GM23338 (cell line): Measurements from ENCODE around the gene AKR1E2. TPM values are rescaled to one million over a fixed set of nuclear protein-coding genes. Genes with fewer than 3 reads are reported as not detected.

ENCODE experiments used
- ATAC-seq: fragments of 200-7000 bp; cut with Tn5 transposase; 3 replicates; pipeline ENCODE4 v1.9.1; 2020
- DNase-seq: peaks from one replicate; pipeline ENCODE4 v3.0.0-alpha.2; 2015; ENCODE audit warnings: low spot score
- H2AFZ ChIP-seq: fragments of 200-600 bp; sonication (generic); 2 replicates; pipeline ENCODE4 v1.8.0; 2016; ENCODE audit warnings: antibody characterized with exemption, mild to moderate bottlenecking, moderate library complexity
- H3F3A ChIP-seq: fragments of 200-600 bp; sonication (generic); replicated peaks from 2 replicates; pipeline ENCODE4 v1.8.0; 2017; ENCODE audit warnings: antibody characterized with exemption, mixed run types, low read depth
- H3K27ac ChIP-seq: fragments of 200-600 bp; sonication (generic); 2 replicates; pipeline ENCODE4 v1.6.1; 2016; ENCODE audit warnings: low read depth
- H3K27me3 ChIP-seq: fragments of 200-600 bp; sonication (generic); 2 replicates; pipeline ENCODE4 v1.8.0; 2016; ENCODE audit warnings: mild to moderate bottlenecking, mixed run types, moderate library complexity; ENCODE audit not compliant: insufficient read depth
- H3K36me3 ChIP-seq: fragments of 200-600 bp; sonication (generic); 2 replicates; pipeline ENCODE4 v1.8.0; 2016; ENCODE audit warnings: mild to moderate bottlenecking; ENCODE audit not compliant: insufficient read depth
- H3K4me1 ChIP-seq: fragments of 200-600 bp; sonication (generic); 2 replicates; pipeline ENCODE4 v1.8.0; 2016; ENCODE audit warnings: mild to moderate bottlenecking, moderate library complexity; ENCODE audit not compliant: insufficient read depth
- H3K4me2 ChIP-seq: fragments of 200-600 bp; sonication (generic); 2 replicates; pipeline ENCODE4 v1.7.1; 2017; ENCODE audit warnings: mixed run types
- H3K4me3 ChIP-seq: fragments of 200-600 bp; sonication (generic); 2 replicates; pipeline ENCODE4 v1.6.1; 2016; ENCODE audit warnings: mixed run types
- H3K79me2 ChIP-seq: fragments of 200-600 bp; sonication (generic); replicated peaks from 2 replicates; pipeline ENCODE4 v1.8.0; 2017; ENCODE audit warnings: mild to moderate bottlenecking; ENCODE audit not compliant: insufficient read depth
- H3K9me2 ChIP-seq: fragments of 200-600 bp; sonication (generic); 2 replicates; pipeline ENCODE4 v1.8.0; 2017; ENCODE audit not compliant: insufficient read depth
- H4K20me1 ChIP-seq: fragments of 200-600 bp; sonication (generic); replicated peaks from 2 replicates; pipeline ENCODE4 v1.8.0; 2017; ENCODE audit warnings: mild to moderate bottlenecking; ENCODE audit not compliant: insufficient read depth
- H3K27ac Mint-ChIP-seq: 2 replicates; pipeline ENCODE4 v1.8.0; 2020; ENCODE audit warnings: inconsistent platforms, mild to moderate bottlenecking, moderate library complexity, mixed read lengths
- H3K27me3 Mint-ChIP-seq: 3 replicates; pipeline ENCODE4 v1.8.0; 2022; ENCODE audit warnings: low read depth, mild to moderate bottlenecking, moderate library complexity, mixed read lengths, inconsistent platforms; ENCODE audit not compliant: insufficient read depth, poor library complexity
- H3K36me3 Mint-ChIP-seq: 3 replicates; pipeline ENCODE4 v1.8.0; 2021; ENCODE audit warnings: low read depth, mild to moderate bottlenecking, inconsistent platforms, moderate library complexity, mixed read lengths
- H3K4me1 Mint-ChIP-seq: 3 replicates; pipeline ENCODE4 v1.8.0; 2020; ENCODE audit warnings: mild to moderate bottlenecking, inconsistent platforms, mixed read lengths
- H3K4me3 Mint-ChIP-seq: 3 replicates; pipeline ENCODE4 v1.8.0; 2021; ENCODE audit warnings: moderate library complexity, mild to moderate bottlenecking, inconsistent platforms, mixed read lengths
- H3K9me3 Mint-ChIP-seq: 3 replicates; pipeline ENCODE4 v1.8.0; 2020; ENCODE audit warnings: moderate library complexity, mild to moderate bottlenecking, inconsistent platforms, mixed read lengths
- CREB1 ChIP-seq: fragments of 250-450 bp; sonication (Bioruptor Pico); IDR thresholded peaks from 2 replicates; pipeline ENCODE4 v1.5.0; 2020; ENCODE audit warnings: low read depth, mild to moderate bottlenecking, moderate library complexity
- EZH2 ChIP-seq: fragments of 200-600 bp; sonication (generic); IDR thresholded peaks from one replicate; pipeline ENCODE4 v1.8.0; 2017; ENCODE audit warnings: antibody characterized with exemption, mild to moderate bottlenecking, low read depth; ENCODE audit not compliant: unreplicated experiment
- EZH2phosphoT487 ChIP-seq: fragments of 200-600 bp; sonication (generic); IDR thresholded peaks from one replicate; pipeline ENCODE4 v1.8.1; 2018; ENCODE audit warnings: antibody characterized with exemption; ENCODE audit not compliant: unreplicated experiment
- JUNB ChIP-seq: IDR thresholded peaks from one replicate; pipeline ENCODE4 v1.6.1; 2016; ENCODE audit warnings: antibody characterized with exemption; ENCODE audit not compliant: unreplicated experiment
- NANOG ChIP-seq: IDR thresholded peaks from 2 replicates; pipeline ENCODE4 v1.6.1; 2016; ENCODE audit warnings: antibody characterized with exemption, borderline replicate concordance
- POLR2AphosphoS5 ChIP-seq: IDR thresholded peaks from 2 replicates; pipeline ENCODE4 v1.6.1; 2016; ENCODE audit warnings: antibody characterized with exemption, low read depth
- REST ChIP-seq: IDR thresholded peaks from one replicate; pipeline ENCODE4 v1.6.1; 2018; ENCODE audit warnings: antibody characterized with exemption; ENCODE audit not compliant: unreplicated experiment
- STAT1 ChIP-seq: IDR thresholded peaks from one replicate; pipeline ENCODE4 v1.6.1; 2016; ENCODE audit warnings: antibody characterized with exemption; ENCODE audit not compliant: unreplicated experiment
- ZNF114 ChIP-seq: fragments of 250-450 bp; sonication (Bioruptor Pico); IDR thresholded peaks from 2 replicates; pipeline ENCODE4 v1.5.0; 2020; ENCODE audit warnings: mild to moderate bottlenecking, moderate library complexity
- ZNF331 ChIP-seq: fragments of 250-450 bp; sonication (Bioruptor Pico); IDR thresholded peaks from 2 replicates; pipeline ENCODE4 v1.5.0; 2020; ENCODE audit warnings: low read depth, mild to moderate bottlenecking, moderate library complexity
- polyA plus RNA-seq: library from polyadenylated mRNA; unstranded; fragments of >200 nt; fragmentation: Nextera tagmentation; extraction: Ambion mirVana; gene quantifications from 2 replicates; pipeline ENCODE4 v1.2.1, GENCODE V29; 2016
- total RNA-seq: library from RNA; depleted of rRNA; stranded (reverse); fragments of >200 nt; shearing (Covaris generic); gene quantifications from 2 replicates; pipeline ENCODE4 v1.2.3, GENCODE V29; 2014
- TF ChIP-seq, protein P1 (sequence below), 2 experiments: fragments of 200-600 bp in 1 of 2; sonication (generic) in 1 of 2; conservative IDR thresholded peaks; 2 replicates each; pipeline versions ENCODE4 v1.5.1 to v1.6.1; 2016 to 2017; ENCODE audit warnings: antibody characterized with exemption in 2 of 2, low read depth in 2 of 2, mild to moderate bottlenecking in 2 of 2, moderate library complexity in 1 of 2
- TF ChIP-seq, protein P2 (sequence below): fragments of 250-450 bp; sonication (Bioruptor Pico); IDR thresholded peaks from 2 replicates; pipeline ENCODE4 v1.5.0; 2020; ENCODE audit warnings: mild to moderate bottlenecking, moderate library complexity
- TF ChIP-seq, protein P3 (sequence below): IDR thresholded peaks from 2 replicates; pipeline ENCODE4 v1.6.1; 2016; ENCODE audit warnings: antibody characterized with exemption

The AKR1E2 gene
- total and polyA plus RNA-seq, 2 experiments from 2014 or later = 2.2 to 4.3 TPM

DNA sequence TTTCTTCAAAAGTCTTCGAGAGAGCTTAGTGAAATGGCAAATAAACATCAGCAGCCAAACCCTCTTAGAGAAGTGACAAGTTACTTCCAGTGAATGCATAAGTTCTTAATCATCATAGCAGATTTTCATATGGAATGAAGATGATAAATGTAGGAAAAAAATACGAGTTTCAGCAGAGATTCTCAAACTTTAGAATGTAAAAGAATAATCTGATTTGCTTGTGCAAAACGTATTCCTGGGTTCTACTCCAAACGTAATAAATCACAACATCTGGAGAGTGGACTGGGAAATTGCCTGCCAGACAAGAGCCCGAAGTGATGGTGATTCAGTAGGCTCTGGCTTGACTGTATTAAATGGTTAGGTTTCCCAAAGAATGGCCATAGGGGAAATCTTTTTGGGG is 62.2 kb downstream of the AKR1E2 start:
- Histone ChIP-seq H3K27ac (no peak overlapping the region), H2AFZ (no peak overlapping the region), H3K4me2 (no peak overlapping the region), H3F3A (no peaks in the 10 kb centered on the region), H3K4me1 (no peaks in the 10 kb centered on the region), H4K20me1 (no peaks in the 10 kb centered on the region), H3K9me2 (peaks cover 7% of the 10 kb centered on the region; the same call in 1 of the 2 replicates), H3K27me3 (no peaks in the 10 kb centered on the region), H3K4me3 (no peak overlapping the region), H3K79me2 (no peaks in the 10 kb centered on the region), H3K36me3 (no peaks in the 10 kb centered on the region)
- Mint-ChIP-seq H3K4me3 (no peak overlapping the region), H3K9me3 (no peaks in the 10 kb centered on the region), H3K36me3 (no peaks in the 10 kb centered on the region), H3K4me1 (no peaks in the 10 kb centered on the region), H3K27ac (no peak overlapping the region), H3K27me3 (peaks cover 3% of the 10 kb centered on the region)
- ATAC-seq (no peak), DNase-seq (no peak)
- TF ChIP-seq, protein P1, sequence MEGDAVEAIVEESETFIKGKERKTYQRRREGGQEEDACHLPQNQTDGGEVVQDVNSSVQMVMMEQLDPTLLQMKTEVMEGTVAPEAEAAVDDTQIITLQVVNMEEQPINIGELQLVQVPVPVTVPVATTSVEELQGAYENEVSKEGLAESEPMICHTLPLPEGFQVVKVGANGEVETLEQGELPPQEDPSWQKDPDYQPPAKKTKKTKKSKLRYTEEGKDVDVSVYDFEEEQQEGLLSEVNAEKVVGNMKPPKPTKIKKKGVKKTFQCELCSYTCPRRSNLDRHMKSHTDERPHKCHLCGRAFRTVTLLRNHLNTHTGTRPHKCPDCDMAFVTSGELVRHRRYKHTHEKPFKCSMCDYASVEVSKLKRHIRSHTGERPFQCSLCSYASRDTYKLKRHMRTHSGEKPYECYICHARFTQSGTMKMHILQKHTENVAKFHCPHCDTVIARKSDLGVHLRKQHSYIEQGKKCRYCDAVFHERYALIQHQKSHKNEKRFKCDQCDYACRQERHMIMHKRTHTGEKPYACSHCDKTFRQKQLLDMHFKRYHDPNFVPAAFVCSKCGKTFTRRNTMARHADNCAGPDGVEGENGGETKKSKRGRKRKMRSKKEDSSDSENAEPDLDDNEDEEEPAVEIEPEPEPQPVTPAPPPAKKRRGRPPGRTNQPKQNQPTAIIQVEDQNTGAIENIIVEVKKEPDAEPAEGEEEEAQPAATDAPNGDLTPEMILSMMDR (conservative IDR thresholded peaks at IDR 0.05; ENCODE audit: low read depth in 2 of 2) = no peak
- TF ChIP-seq, protein P2, sequence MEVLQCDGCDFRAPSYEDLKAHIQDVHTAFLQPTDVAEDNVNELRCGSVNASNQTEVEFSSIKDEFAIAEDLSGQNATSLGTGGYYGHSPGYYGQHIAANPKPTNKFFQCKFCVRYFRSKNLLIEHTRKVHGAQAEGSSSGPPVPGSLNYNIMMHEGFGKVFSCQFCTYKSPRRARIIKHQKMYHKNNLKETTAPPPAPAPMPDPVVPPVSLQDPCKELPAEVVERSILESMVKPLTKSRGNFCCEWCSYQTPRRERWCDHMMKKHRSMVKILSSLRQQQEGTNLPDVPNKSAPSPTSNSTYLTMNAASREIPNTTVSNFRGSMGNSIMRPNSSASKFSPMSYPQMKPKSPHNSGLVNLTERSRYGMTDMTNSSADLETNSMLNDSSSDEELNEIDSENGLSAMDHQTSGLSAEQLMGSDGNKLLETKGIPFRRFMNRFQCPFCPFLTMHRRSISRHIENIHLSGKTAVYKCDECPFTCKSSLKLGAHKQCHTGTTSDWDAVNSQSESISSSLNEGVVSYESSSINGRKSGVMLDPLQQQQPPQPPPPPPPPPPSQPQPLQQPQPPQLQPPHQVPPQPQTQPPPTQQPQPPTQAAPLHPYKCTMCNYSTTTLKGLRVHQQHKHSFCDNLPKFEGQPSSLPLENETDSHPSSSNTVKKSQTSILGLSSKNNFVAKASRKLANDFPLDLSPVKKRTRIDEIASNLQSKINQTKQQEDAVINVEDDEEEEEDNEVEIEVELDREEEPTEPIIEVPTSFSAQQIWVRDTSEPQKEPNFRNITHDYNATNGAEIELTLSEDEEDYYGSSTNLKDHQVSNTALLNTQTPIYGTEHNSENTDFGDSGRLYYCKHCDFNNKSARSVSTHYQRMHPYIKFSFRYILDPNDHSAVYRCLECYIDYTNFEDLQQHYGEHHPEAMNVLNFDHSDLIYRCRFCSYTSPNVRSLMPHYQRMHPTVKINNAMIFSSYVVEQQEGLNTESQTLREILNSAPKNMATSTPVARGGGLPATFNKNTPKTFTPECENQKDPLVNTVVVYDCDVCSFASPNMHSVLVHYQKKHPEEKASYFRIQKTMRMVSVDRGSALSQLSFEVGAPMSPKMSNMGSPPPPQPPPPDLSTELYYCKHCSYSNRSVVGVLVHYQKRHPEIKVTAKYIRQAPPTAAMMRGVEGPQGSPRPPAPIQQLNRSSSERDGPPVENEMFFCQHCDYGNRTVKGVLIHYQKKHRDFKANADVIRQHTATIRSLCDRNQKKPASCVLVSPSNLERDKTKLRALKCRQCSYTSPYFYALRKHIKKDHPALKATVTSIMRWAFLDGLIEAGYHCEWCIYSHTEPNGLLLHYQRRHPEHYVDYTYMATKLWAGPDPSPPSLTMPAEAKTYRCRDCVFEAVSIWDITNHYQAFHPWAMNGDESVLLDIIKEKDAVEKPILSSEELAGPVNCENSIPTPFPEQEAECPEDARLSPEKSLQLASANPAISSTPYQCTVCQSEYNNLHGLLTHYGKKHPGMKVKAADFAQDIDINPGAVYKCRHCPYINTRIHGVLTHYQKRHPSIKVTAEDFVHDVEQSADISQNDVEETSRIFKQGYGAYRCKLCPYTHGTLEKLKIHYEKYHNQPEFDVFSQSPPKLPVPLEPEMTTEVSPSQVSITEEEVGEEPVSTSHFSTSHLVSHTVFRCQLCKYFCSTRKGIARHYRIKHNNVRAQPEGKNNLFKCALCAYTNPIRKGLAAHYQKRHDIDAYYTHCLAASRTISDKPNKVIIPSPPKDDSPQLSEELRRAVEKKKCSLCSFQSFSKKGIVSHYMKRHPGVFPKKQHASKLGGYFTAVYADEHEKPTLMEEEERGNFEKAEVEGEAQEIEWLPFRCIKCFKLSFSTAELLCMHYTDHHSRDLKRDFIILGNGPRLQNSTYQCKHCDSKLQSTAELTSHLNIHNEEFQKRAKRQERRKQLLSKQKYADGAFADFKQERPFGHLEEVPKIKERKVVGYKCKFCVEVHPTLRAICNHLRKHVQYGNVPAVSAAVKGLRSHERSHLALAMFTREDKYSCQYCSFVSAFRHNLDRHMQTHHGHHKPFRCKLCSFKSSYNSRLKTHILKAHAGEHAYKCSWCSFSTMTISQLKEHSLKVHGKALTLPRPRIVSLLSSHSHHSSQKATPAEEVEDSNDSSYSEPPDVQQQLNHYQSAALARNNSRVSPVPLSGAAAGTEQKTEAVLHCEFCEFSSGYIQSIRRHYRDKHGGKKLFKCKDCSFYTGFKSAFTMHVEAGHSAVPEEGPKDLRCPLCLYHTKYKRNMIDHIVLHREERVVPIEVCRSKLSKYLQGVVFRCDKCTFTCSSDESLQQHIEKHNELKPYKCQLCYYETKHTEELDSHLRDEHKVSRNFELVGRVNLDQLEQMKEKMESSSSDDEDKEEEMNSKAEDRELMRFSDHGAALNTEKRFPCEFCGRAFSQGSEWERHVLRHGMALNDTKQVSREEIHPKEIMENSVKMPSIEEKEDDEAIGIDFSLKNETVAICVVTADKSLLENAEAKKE (CRISPR knock-in tag) = no peak
- TF ChIP-seq STAT1 = no peak
- no peak for TF ChIP-seq EZH2phosphoT487
- TF ChIP-seq CREB1 (CRISPR knock-in tag) = no peak
- no peak for TF ChIP-seq EZH2
- TF ChIP-seq, protein P3, sequence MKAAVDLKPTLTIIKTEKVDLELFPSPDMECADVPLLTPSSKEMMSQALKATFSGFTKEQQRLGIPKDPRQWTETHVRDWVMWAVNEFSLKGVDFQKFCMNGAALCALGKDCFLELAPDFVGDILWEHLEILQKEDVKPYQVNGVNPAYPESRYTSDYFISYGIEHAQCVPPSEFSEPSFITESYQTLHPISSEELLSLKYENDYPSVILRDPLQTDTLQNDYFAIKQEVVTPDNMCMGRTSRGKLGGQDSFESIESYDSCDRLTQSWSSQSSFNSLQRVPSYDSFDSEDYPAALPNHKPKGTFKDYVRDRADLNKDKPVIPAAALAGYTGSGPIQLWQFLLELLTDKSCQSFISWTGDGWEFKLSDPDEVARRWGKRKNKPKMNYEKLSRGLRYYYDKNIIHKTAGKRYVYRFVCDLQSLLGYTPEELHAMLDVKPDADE = no peak
- no peak for TF ChIP-seq POLR2AphosphoS5
- no peak for TF ChIP-seq ZNF331 (CRISPR knock-in tag)
- no peak for TF ChIP-seq NANOG
- no peak for TF ChIP-seq JUNB
- TF ChIP-seq ZNF114 (CRISPR knock-in tag) = no peak
- TF ChIP-seq REST = no peak
